ENCODE data around the gene ZBTB5. TPM values are rescaled to one million over a fixed set of nuclear protein-coding genes. Genes with fewer than 3 reads are reported as not detected.

Gene ZBTB5
- total RNA-seq, 1 experiment from 2014 or later: 9.0 TPM

- no peak for DNase-seq (ENCODE audit: low spot score)
These were observed 40.5 kb downstream of the ZBTB5 start for GRCh38 chr9:37424686-37425297.

GRCh38 chr9:37424204-37424685, 41.0 kb downstream of the ZBTB5 start:
- no peak for DNase-seq (ENCODE audit: low spot score)

- DNase-seq (ENCODE audit: low spot score): no peak
These were observed 41.7 kb downstream of the ZBTB5 start for GRCh38 chr9:37423508-37423907.

GRCh38 chr9:37422289-37423104, 42.8 kb downstream of the ZBTB5 start, which contains the start of gene GRHPR:
TSS of gene GRHPR (plus strand) at chr9:37422696. CDS start at chr9:37422751, 55 bp downstream.
- peak; percentile 73 for DNase-seq (ENCODE audit: low spot score)

GRCh38 chr9:37421914-37422288, 43.3 kb downstream of the ZBTB5 start:
- DNase-seq (ENCODE audit: low spot score): no peak

- no peak for DNase-seq (ENCODE audit: low spot score)
These were observed 44.7 kb downstream of the ZBTB5 start for GRCh38 chr9:37420271-37421215.

GRCh38 chr9:37419204-37419603, 46.0 kb downstream of the ZBTB5 start:
- no peak for DNase-seq (ENCODE audit: low spot score)

GRCh38 chr9:37417857-37418618, 47.2 kb downstream of the ZBTB5 start:
- DNase-seq (ENCODE audit: low spot score): peak; percentile 14

- DNase-seq (ENCODE audit: low spot score): no peak
These were observed 47.9 kb downstream of the ZBTB5 start for GRCh38 chr9:37417252-37417803.

- peak; percentile 72 for DNase-seq (ENCODE audit: low spot score)
These were observed 50.1 kb downstream of the ZBTB5 start for GRCh38 chr9:37415011-37415719.

GRCh38 chr9:37414503-37414943, 50.7 kb downstream of the ZBTB5 start:
- no peak for DNase-seq (ENCODE audit: low spot score)

GRCh38 chr9:37413311-37413710, 51.9 kb downstream of the ZBTB5 start:
- DNase-seq (ENCODE audit: low spot score): no peak

GRCh38 chr9:37412431-37413151, 52.7 kb downstream of the ZBTB5 start:
- no peak for DNase-seq (ENCODE audit: low spot score)

- DNase-seq (ENCODE audit: low spot score): no peak
These were observed 54.1 kb downstream of the ZBTB5 start for GRCh38 chr9:37410969-37411785.

- DNase-seq (ENCODE audit: low spot score): no peak
These were observed 54.8 kb downstream of the ZBTB5 start for GRCh38 chr9:37410354-37410861.

- no peak for DNase-seq (ENCODE audit: low spot score)
These were observed 56.1 kb downstream of the ZBTB5 start for GRCh38 chr9:37408933-37409710.

GRCh38 chr9:37407468-37407867, 57.8 kb downstream of the ZBTB5 start:
- peak; percentile 9 for DNase-seq (ENCODE audit: low spot score)

Data from HT-29 (cell line).